Endothelial cell of umbilical vein (primary cell): Measurements from ENCODE around the gene NCR2. TPM values are rescaled to one million over a fixed set of nuclear protein-coding genes. Genes with fewer than 3 reads are reported as not detected.

Experiments
- BruUV-seq: library from RNA; stranded (reverse); fragments of 400-500 nt; replicated peaks from 2 replicates; lab custom pipeline; 2021; lab: Mats Ljungman, UMichigan
- CTCF ChIA-PET: fragments of 300-600, 350-600 bp; sonication (Branson Sonifier 250); formaldehyde crosslinking; loops from one replicate; lab custom pipeline; 2021; ENCODE audit warnings: antibody characterized with exemption, inconsistent platforms; lab: Charles Lee
- POLR2A ChIA-PET: fragments of 300-600, 350-600 bp; sonication (Branson Sonifier 250); formaldehyde crosslinking; loops from one replicate; lab custom pipeline; 2021; ENCODE audit warnings: antibody characterized with exemption, inconsistent platforms; lab: Charles Lee
- DNase-seq: peaks from one replicate; pipeline ENCODE4 v3.0.0-alpha.2; 2011; ENCODE audit warnings: low read depth, low spot score
- FAIRE-seq: peaks from 2 replicates; lab custom pipeline; 2011; peaks lifted over from hg19 to GRCh38; lab: Jason Lieb, UNC
- H2AFZ ChIP-seq: 2 replicates; pipeline ENCODE4 v1.6.0; 2012; ENCODE audit warnings: low read depth, low read length, control low read depth, inconsistent platforms
- H3K27ac ChIP-seq: 2 replicates; pipeline ENCODE4 v1.5.1; 2011; ENCODE audit warnings: low read depth, mild to moderate bottlenecking, control low read depth, low read length, moderate library complexity; ENCODE audit not compliant: insufficient read depth
- H3K27me3 ChIP-seq, 2 experiments: 2 replicates each; pipeline versions ENCODE4 v1.6.0 to v1.6.1; 2011; ENCODE audit warnings: low read length in 2 of 2, mixed read lengths in 1 of 2; ENCODE audit not compliant: control insufficient read depth in 2 of 2, insufficient read depth in 2 of 2
- H3K36me3 ChIP-seq, 2 experiments: 2 replicates in 1 of 2; 3 replicates in 1 of 2; pipeline ENCODE4 v1.5.1; 2011; ENCODE audit warnings: low read length in 2 of 2, mild to moderate bottlenecking in 1 of 2, moderate library complexity in 1 of 2; ENCODE audit not compliant: control insufficient read depth in 2 of 2, insufficient read depth in 2 of 2; ENCODE audit errors: extremely low read depth in 1 of 2
- H3K4me1 ChIP-seq: 3 replicates; pipeline ENCODE4 v1.5.1; 2011; ENCODE audit warnings: mild to moderate bottlenecking, low read length; ENCODE audit not compliant: control insufficient read depth, insufficient read depth; ENCODE audit errors: extremely low read depth
- H3K4me2 ChIP-seq: 2 replicates; pipeline ENCODE4 v1.6.1; 2011; ENCODE audit warnings: low read length, control low read depth, mixed read lengths; ENCODE audit not compliant: insufficient read depth
- H3K4me3 ChIP-seq, 3 experiments: fragments of 200-600 bp in 1 of 3; sonication (generic), shearing (Covaris generic) in 1 of 3; replicated peaks in 1 of 3; 2 replicates each; pipeline ENCODE4 v1.5.1; 2011 to 2016; ENCODE audit warnings: control low read depth in 3 of 3, low read length in 3 of 3, mild to moderate bottlenecking in 2 of 3, inconsistent platforms in 1 of 3, low read depth in 1 of 3, moderate library complexity in 1 of 3; ENCODE audit not compliant: insufficient read depth in 1 of 3
- H3K79me2 ChIP-seq: 2 replicates; pipeline ENCODE4 v1.6.0; 2012; ENCODE audit warnings: low read length, inconsistent platforms; ENCODE audit not compliant: control insufficient read depth, insufficient read depth
- H3K9ac ChIP-seq: replicated peaks from 2 replicates; pipeline ENCODE3; 2011; ENCODE audit warnings: low read length, control low read depth; ENCODE audit not compliant: insufficient read depth; ENCODE audit errors: extremely low read depth
- H3K9me1 ChIP-seq: replicated peaks from 3 replicates; pipeline ENCODE4 v1.6.0; 2011; ENCODE audit warnings: mild to moderate bottlenecking, low read length; ENCODE audit not compliant: control insufficient read depth, insufficient read depth; ENCODE audit errors: extremely low read depth
- H3K9me3 ChIP-seq: replicated peaks from 2 replicates; pipeline ENCODE4 v1.5.1; 2012; ENCODE audit warnings: low read length, inconsistent platforms; ENCODE audit not compliant: control insufficient read depth, insufficient read depth
- H4K20me1 ChIP-seq: replicated peaks from 2 replicates; pipeline ENCODE3; 2011; ENCODE audit warnings: mild to moderate bottlenecking, low read length; ENCODE audit not compliant: control insufficient read depth, insufficient read depth; ENCODE audit errors: extremely low read depth
- CTCF ChIP-seq, 2 donors: IDR thresholded peaks; 1 replicate in 1 of 2; 2 replicates in 1 of 2; pipeline ENCODE4 v1.5.1; 2011; ENCODE audit warnings: low read length in 2 of 2, mild to moderate bottlenecking in 2 of 2, moderate library complexity in 2 of 2, control low read depth in 1 of 2, inconsistent platforms in 1 of 2, low read depth in 1 of 2; ENCODE audit not compliant: insufficient read depth in 1 of 2; ENCODE audit errors: extremely low read depth in 1 of 2
- EZH2 ChIP-seq: IDR thresholded peaks from 2 replicates; pipeline ENCODE4 v1.6.1; 2012; ENCODE audit warnings: borderline replicate concordance, low read depth, mild to moderate bottlenecking, moderate library complexity, low read length, inconsistent platforms; ENCODE audit not compliant: severe bottlenecking
- FOS ChIP-seq: IDR thresholded peaks from 2 replicates; pipeline ENCODE4 v1.6.1; 2011; ENCODE audit warnings: mild to moderate bottlenecking, low read length, moderate library complexity, borderline replicate concordance; ENCODE audit not compliant: insufficient read depth
- GATA2 ChIP-seq: IDR thresholded peaks from 2 replicates; pipeline ENCODE4 v1.7.0; 2011; ENCODE audit warnings: low read depth, mild to moderate bottlenecking, moderate library complexity, mixed read lengths, low read length; ENCODE audit not compliant: insufficient read length, insufficient read depth
- JUN ChIP-seq: IDR thresholded peaks from 2 replicates; pipeline ENCODE4 v1.6.1; 2011; ENCODE audit warnings: borderline replicate concordance, low read depth; ENCODE audit not compliant: insufficient read length, insufficient read depth
- MYC ChIP-seq: IDR thresholded peaks from one replicate; pipeline ENCODE4 v1.6.1; 2011; ENCODE audit warnings: mild to moderate bottlenecking, low read depth, low read length
- POLR2A ChIP-seq: IDR thresholded peaks from 2 replicates; pipeline ENCODE4 v1.6.1; 2012; ENCODE audit warnings: low read depth, mild to moderate bottlenecking, control low read depth, low read length
- POLR2AphosphoS5 ChIP-seq: IDR thresholded peaks from 2 replicates; pipeline ENCODE4 v1.6.1; 2012; ENCODE audit warnings: low read depth, mild to moderate bottlenecking, control low read depth, low read length, moderate library complexity; ENCODE audit not compliant: insufficient read depth
- dilution Hi-C: fragments of 300-500 bp; cut with MboI; formaldehyde crosslinking; loops from one replicate; pipeline ENCODE4 v1.15.0; 2019; ENCODE audit warnings: low sequenced_read_pairs; ENCODE audit not compliant: extremely low pct_ligation_motif_present
- intact Hi-C: fragments of 100-400 bp; cut with micrococcal nuclease; formaldehyde crosslinking; loops from one replicate; pipeline ENCODE4 v1.10.0; 2022
- polyA plus RNA-seq, 4 experiments: library from polyadenylated mRNA; depleted of rRNA in 3 of 4; stranded (reverse) in 3 of 4; unstranded in 1 of 4; fragments of >200 nt; gene quantifications; 2 replicates each; pipeline versions ENCODE4 v1.2.1 to v1.2.3, GENCODE V29; 2011 to 2012; ENCODE audit warnings: missing spikeins in 1 of 4
- total RNA-seq: library from RNA; stranded (reverse); gene quantifications from 2 replicates; pipeline ENCODE4 v1.2.3, GENCODE V29; 2021

NCR2 gene
- total and polyA plus RNA-seq, 2 donors (not counting 3 experiments of a cell fraction or from before 2014, with no cell fraction given): not detected

- no peak for TF ChIP-seq POLR2AphosphoS5
- TF ChIP-seq POLR2A: no peak
- no peak for TF ChIP-seq FOS
- TF ChIP-seq GATA2: no peak
- TF ChIP-seq MYC: no peak
- no peak for TF ChIP-seq JUN
- no peak for TF ChIP-seq CTCF (IDR thresholded peaks at IDR 0.05; ENCODE audit: extremely low read depth in 1 of 2, insufficient read depth in 1 of 2, low read depth in 1 of 2, low read length in 2 of 2)
- TF ChIP-seq EZH2: no peak
- Histone ChIP-seq H3K79me2 (no peaks in the 10 kb centered on the region), H3K9me3 (no peaks in the 10 kb centered on the region), H3K36me3 (no peaks in the 10 kb centered on the region), H4K20me1 (no peaks in the 10 kb centered on the region), H2AFZ (no peak overlapping the region), H3K9ac (no peak overlapping the region), H3K4me3 (no peak overlapping the region), H3K4me1 (no peaks in the 10 kb centered on the region), H3K4me2 (no peak overlapping the region), H3K27ac (no peak overlapping the region), H3K27me3 (peaks cover 41 to 51% of the 10 kb centered on the region in 2 experiments), H3K9me1 (no peaks in the 10 kb centered on the region)
- dilution Hi-C loops: no loop called here
- FAIRE-seq (no peak), DNase-seq (no peak)
- no TSS peak for BruUV-seq
- intact Hi-C loops: no loop called here
- ChIA-PET POLR2A (no interaction called here), CTCF (no interaction called here)
Measured at GRCh38 chr6:41379306-41379705, 43.9 kb downstream of the NCR2 start.
